Bronchial epithelial cell (primary cell): ENCODE measurements around the gene ZBTB26. TPM values are rescaled to one million over a fixed set of nuclear protein-coding genes. Genes with fewer than 3 reads are reported as not detected.

Source experiments
- DNase-seq: peaks from one replicate; pipeline ENCODE4 v3.0.0-alpha.2; 2010; ENCODE audit warnings: low read depth
- FAIRE-seq: peaks from 2 replicates; lab custom pipeline; 2011; peaks lifted over from hg19 to GRCh38; lab: Jason Lieb, UNC
- H3K27me3 ChIP-seq: 2 replicates; pipeline ENCODE4 v1.5.1; 2011; ENCODE audit warnings: low read length; ENCODE audit not compliant: control insufficient read depth, insufficient read depth
- H3K36me3 ChIP-seq: 2 replicates; pipeline ENCODE4 v1.5.1; 2011; ENCODE audit warnings: low read length; ENCODE audit not compliant: control insufficient read depth, insufficient read depth
- H3K4me3 ChIP-seq: 2 replicates; pipeline ENCODE4 v1.5.1; 2011; ENCODE audit warnings: mild to moderate bottlenecking, low read depth, low read length, control low read depth
- CTCF ChIP-seq: IDR thresholded peaks from 2 replicates; pipeline ENCODE4 v1.5.1; 2011; ENCODE audit warnings: mild to moderate bottlenecking, moderate library complexity, low read length, control low read depth, inconsistent platforms; ENCODE audit not compliant: insufficient read depth, severe bottlenecking
- total RNA-seq: library from RNA; depleted of rRNA; stranded (reverse); fragments of >200 nt; gene quantifications from 2 replicates; pipeline ENCODE4 v1.2.1, GENCODE V29; 2014

ZBTB26 gene
- total RNA-seq, 1 donor from 2014 or later: 2.4 TPM

- no peak for TF ChIP-seq CTCF
- H3K27me3 ChIP-seq: no peaks in the 10 kb centered on the region
- FAIRE-seq: no peak
- H3K36me3 ChIP-seq: no peaks in the 10 kb centered on the region
- H3K4me3 ChIP-seq: no peak overlapping the region
- DNase-seq: no peak
Measured at GRCh38 chr9:122936883-122937282, 5.6 kb upstream of the ZBTB26 start.

- FAIRE-seq (no peak), DNase-seq (no peak)
- no peaks in the 10 kb centered on the region for H3K27me3 ChIP-seq
- no peak overlapping the region for H3K4me3 ChIP-seq
- TF ChIP-seq CTCF: no peak
- H3K36me3 ChIP-seq: no peaks in the 10 kb centered on the region
Measured at GRCh38 chr9:122936464-122936863, 5.2 kb upstream of the ZBTB26 start.

- peak overlapping the region; percentile 91 for H3K4me3 ChIP-seq
Measured at GRCh38 chr9:122930541-122931225, 629 bp downstream of the ZBTB26 start.

GRCh38 chr9:122929796-122930354 lies 1.4 kb downstream of the ZBTB26 start:
- no peaks in the 10 kb centered on the region for H3K27me3 ChIP-seq
- no peak overlapping the region for H3K4me3 ChIP-seq
- FAIRE-seq (no peak), DNase-seq (no peak)
- TF ChIP-seq CTCF: no peak
- no peaks in the 10 kb centered on the region for H3K36me3 ChIP-seq

More at GRCh38 chr9:122930541-122931225, 629 bp downstream of the ZBTB26 start:
- peak; percentile 5 for TF ChIP-seq CTCF
- FAIRE-seq: no peak
- H3K27me3 ChIP-seq: no peaks in the 10 kb centered on the region
- no peaks in the 10 kb centered on the region for H3K36me3 ChIP-seq
- DNase-seq: no peak

GRCh38 chr9:122923947-122924346 lies 7.4 kb downstream of the ZBTB26 start:
- no peak overlapping the region for H3K4me3 ChIP-seq
- FAIRE-seq (no peak), DNase-seq (no peak)
- no peaks in the 10 kb centered on the region for H3K27me3 ChIP-seq
- no peak for TF ChIP-seq CTCF
- no peaks in the 10 kb centered on the region for H3K36me3 ChIP-seq

- Histone ChIP-seq H3K36me3 (no peaks in the 10 kb centered on the region), H3K27me3 (no peaks in the 10 kb centered on the region), H3K4me3 (no peak overlapping the region)
- no peak for TF ChIP-seq CTCF
- FAIRE-seq (no peak), DNase-seq (no peak)
Measured at GRCh38 chr9:122922713-122923112, 8.6 kb downstream of the ZBTB26 start.
